ENCODE data around the gene CREBRF.

CREBRF gene

GRCh38 chr5:173178369-173178910 lies 122.3 kb downstream of the CREBRF start:
- no peak overlapping the region for H3K9ac ChIP-seq (ENCODE audit: low read depth, low read length)
- H3K4me1 ChIP-seq (ENCODE audit: insufficient read depth, low read length): no peaks in the 10 kb centered on the region
- no peak overlapping the region for H2AFZ ChIP-seq (ENCODE audit: low read depth, low read length)
- TF ChIP-seq EZH2 (IDR thresholded peaks at IDR 0.05; ENCODE audit: borderline replicate concordance, low read depth, low read length, severe bottlenecking): no peak
- TF ChIP-seq, protein P1, sequence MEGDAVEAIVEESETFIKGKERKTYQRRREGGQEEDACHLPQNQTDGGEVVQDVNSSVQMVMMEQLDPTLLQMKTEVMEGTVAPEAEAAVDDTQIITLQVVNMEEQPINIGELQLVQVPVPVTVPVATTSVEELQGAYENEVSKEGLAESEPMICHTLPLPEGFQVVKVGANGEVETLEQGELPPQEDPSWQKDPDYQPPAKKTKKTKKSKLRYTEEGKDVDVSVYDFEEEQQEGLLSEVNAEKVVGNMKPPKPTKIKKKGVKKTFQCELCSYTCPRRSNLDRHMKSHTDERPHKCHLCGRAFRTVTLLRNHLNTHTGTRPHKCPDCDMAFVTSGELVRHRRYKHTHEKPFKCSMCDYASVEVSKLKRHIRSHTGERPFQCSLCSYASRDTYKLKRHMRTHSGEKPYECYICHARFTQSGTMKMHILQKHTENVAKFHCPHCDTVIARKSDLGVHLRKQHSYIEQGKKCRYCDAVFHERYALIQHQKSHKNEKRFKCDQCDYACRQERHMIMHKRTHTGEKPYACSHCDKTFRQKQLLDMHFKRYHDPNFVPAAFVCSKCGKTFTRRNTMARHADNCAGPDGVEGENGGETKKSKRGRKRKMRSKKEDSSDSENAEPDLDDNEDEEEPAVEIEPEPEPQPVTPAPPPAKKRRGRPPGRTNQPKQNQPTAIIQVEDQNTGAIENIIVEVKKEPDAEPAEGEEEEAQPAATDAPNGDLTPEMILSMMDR (IDR thresholded peaks at IDR 0.05; ENCODE audit: borderline replicate concordance, extremely low read depth, low read length, poor library complexity, severe bottlenecking): no peak
- H3K79me2 ChIP-seq (ENCODE audit: insufficient read depth, low read length): no peaks in the 10 kb centered on the region
- H3K27me3 ChIP-seq (ENCODE audit: insufficient read depth, low read length, poor library complexity): no peaks in the 10 kb centered on the region
- DNase-seq (no peak), ATAC-seq (ENCODE audit: insufficient read depth, low read depth) (no peak)
- no peaks in the 10 kb centered on the region for H4K20me1 ChIP-seq (ENCODE audit: insufficient read depth, low read length)
- H3K4me2 ChIP-seq (ENCODE audit: insufficient read depth, low read length): no peak overlapping the region
- no peak overlapping the region for H3K4me3 ChIP-seq (ENCODE audit: low read depth in 1 of 2, low read length in 2 of 2)
- H3K9me3 ChIP-seq (ENCODE audit: insufficient read depth, low read length, severe bottlenecking): no peaks in the 10 kb centered on the region
- H3K27ac ChIP-seq (ENCODE audit: low read length): no peak overlapping the region
- no peaks in the 10 kb centered on the region for H3K36me3 ChIP-seq (ENCODE audit: insufficient read depth, low read length)

- Histone ChIP-seq H3K9me3 (ENCODE audit: insufficient read depth, low read length, severe bottlenecking) (no peaks in the 10 kb centered on the region), H4K20me1 (ENCODE audit: insufficient read depth, low read length) (no peaks in the 10 kb centered on the region), H3K79me2 (ENCODE audit: insufficient read depth, low read length) (no peaks in the 10 kb centered on the region), H3K36me3 (ENCODE audit: insufficient read depth, low read length) (no peaks in the 10 kb centered on the region), H3K27me3 (ENCODE audit: insufficient read depth, low read length, poor library complexity) (no peaks in the 10 kb centered on the region), H3K4me2 (ENCODE audit: insufficient read depth, low read length) (no peak overlapping the region), H3K27ac (ENCODE audit: low read length) (no peak overlapping the region), H2AFZ (ENCODE audit: low read depth, low read length) (no peak overlapping the region), H3K4me1 (ENCODE audit: insufficient read depth, low read length) (no peaks in the 10 kb centered on the region), H3K4me3 (ENCODE audit: low read depth in 1 of 2, low read length in 2 of 2) (no peak overlapping the region), H3K9ac (ENCODE audit: low read depth, low read length) (no peak overlapping the region)
- ATAC-seq (ENCODE audit: insufficient read depth, low read depth) (no peak), DNase-seq (no peak)
- TF ChIP-seq EZH2 (IDR thresholded peaks at IDR 0.05; ENCODE audit: borderline replicate concordance, low read depth, low read length, severe bottlenecking): no peak
- TF ChIP-seq, protein P1 (IDR thresholded peaks at IDR 0.05; ENCODE audit: borderline replicate concordance, extremely low read depth, low read length, poor library complexity, severe bottlenecking): no peak
Measured at GRCh38 chr5:173180331-173180730, 124.2 kb downstream of the CREBRF start.

DNA sequence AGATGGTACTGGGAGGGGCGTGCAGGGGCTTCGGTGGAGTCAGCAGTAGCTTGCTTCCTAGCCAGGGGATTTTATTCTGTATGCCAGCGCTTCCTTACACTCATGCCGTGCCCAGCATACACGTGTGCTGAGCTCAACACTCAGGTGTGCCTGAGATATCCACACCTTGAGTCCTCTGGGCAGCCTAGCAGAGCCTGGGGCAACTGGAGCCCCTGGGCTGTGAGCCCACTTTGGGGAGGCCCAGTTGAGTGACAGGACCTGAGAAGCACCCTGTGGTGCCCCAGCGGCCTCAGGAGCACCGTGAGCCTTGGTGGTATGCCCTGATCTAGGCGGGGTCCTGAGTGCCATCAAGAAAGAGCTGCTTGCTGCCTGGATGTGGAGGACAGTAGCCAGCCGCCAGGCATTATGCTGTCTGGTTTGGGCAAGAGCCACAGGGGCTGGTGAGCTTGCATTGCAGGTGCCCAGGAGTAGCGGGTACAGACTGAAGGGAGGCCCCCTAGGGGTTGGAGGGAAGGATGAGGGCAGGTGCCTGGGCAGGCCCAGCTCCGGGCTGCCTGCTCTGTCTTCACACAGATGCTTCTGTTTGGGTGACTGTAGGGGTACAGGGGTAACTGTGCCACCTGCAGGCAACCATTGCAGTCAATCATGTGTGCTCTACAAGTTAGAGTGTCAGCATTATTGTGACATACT lies 131.0 kb downstream of the CREBRF start:
- Histone ChIP-seq H2AFZ (ENCODE audit: low read depth, low read length) (no peak overlapping the region), H3K4me3 (ENCODE audit: low read depth in 1 of 2, low read length in 2 of 2) (no peak overlapping the region), H3K4me2 (ENCODE audit: insufficient read depth, low read length) (no peak overlapping the region), H3K27me3 (ENCODE audit: insufficient read depth, low read length, poor library complexity) (no peaks in the 10 kb centered on the region), H3K9ac (ENCODE audit: low read depth, low read length) (no peak overlapping the region), H3K4me1 (ENCODE audit: insufficient read depth, low read length) (no peaks in the 10 kb centered on the region), H3K79me2 (ENCODE audit: insufficient read depth, low read length) (no peaks in the 10 kb centered on the region), H3K9me3 (ENCODE audit: insufficient read depth, low read length, severe bottlenecking) (no peaks in the 10 kb centered on the region), H4K20me1 (ENCODE audit: insufficient read depth, low read length) (no peaks in the 10 kb centered on the region; the same call in 1 of the 2 replicates), H3K36me3 (ENCODE audit: insufficient read depth, low read length) (no peaks in the 10 kb centered on the region), H3K27ac (ENCODE audit: low read length) (no peak overlapping the region)
- peak; percentile 25 for DNase-seq
- TF ChIP-seq, protein P1 (IDR thresholded peaks at IDR 0.05; ENCODE audit: borderline replicate concordance, extremely low read depth, low read length, poor library complexity, severe bottlenecking): peak; percentile 54
- no peak for TF ChIP-seq EZH2 (IDR thresholded peaks at IDR 0.05; ENCODE audit: borderline replicate concordance, low read depth, low read length, severe bottlenecking)
- peak; percentile 84 for ATAC-seq (ENCODE audit: insufficient read depth, low read depth)
